AG10803 (cell line): ENCODE measurements around the gene RPL41.
"Not testable (repeated sequence)": the region's sequence is repeated elsewhere in the genome, so short reads cannot be mapped to it uniquely, and the experiment has no call there.

Experiments used
- DNase-seq: peaks from one replicate; pipeline ENCODE4 v3.0.0; 2010; ENCODE audit warnings: low read depth
- H3K4me3 ChIP-seq: 2 replicates; pipeline ENCODE4 v1.5.1; 2011; ENCODE audit warnings: mild to moderate bottlenecking, low read length, control low read depth
- CTCF ChIP-seq: conservative IDR thresholded peaks from 2 replicates; pipeline ENCODE4 v1.5.1; 2011; ENCODE audit warnings: mild to moderate bottlenecking, low read length, control low read depth, inconsistent platforms

RPL41 gene

GRCh38 chr12:56114084-56114483 is 2.3 kb upstream of the RPL41 start:
- DNase-seq, result no peak
- TF ChIP-seq CTCF, result no peak

DNA sequence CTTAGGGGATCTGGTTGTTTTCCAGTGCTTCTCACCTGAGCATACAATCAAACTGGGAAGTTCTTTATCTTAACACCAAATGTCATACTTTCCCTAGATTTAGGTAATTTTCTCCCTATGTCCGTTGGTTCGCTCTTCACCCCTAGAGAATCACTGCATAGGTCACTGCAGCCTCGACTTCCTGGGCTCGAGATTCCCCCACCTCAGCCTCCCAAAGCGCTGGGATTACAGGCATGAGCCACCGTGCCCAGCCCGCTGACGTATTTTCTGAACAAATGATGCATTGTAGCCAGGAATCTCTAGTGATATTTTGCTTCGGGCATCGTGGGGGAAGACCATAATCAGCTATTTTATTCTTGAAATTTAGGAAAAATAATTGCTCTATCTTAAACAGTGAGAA is 1.1 kb upstream of the RPL41 start:
- no peak for TF ChIP-seq CTCF
- peak overlapping the region; percentile 88 for H3K4me3 ChIP-seq
- DNase-seq, result peak; percentile 17

More at GRCh38 chr12:56114084-56114483, 2.3 kb upstream of the RPL41 start:
- no peak overlapping the region for H3K4me3 ChIP-seq

- not testable (repeated sequence) for DNase-seq
- H3K4me3 ChIP-seq, result peak overlapping the region; percentile 88
These were observed 761 bp downstream of the RPL41 start for GRCh38 chr12:56117082-56117706.

- H3K4me3 ChIP-seq, result peak within 1 kb of the TSS; percentile 90
These were observed 1.6 kb downstream of the RPL41 start, which contains the start of gene ZC3H10 for GRCh38 chr12:56117778-56118687. Gene ZC3H10, plus strand, starts transcription at chr12:56118266. Its CDS starts 2,297 bp downstream, at chr12:56120563.

DNA sequence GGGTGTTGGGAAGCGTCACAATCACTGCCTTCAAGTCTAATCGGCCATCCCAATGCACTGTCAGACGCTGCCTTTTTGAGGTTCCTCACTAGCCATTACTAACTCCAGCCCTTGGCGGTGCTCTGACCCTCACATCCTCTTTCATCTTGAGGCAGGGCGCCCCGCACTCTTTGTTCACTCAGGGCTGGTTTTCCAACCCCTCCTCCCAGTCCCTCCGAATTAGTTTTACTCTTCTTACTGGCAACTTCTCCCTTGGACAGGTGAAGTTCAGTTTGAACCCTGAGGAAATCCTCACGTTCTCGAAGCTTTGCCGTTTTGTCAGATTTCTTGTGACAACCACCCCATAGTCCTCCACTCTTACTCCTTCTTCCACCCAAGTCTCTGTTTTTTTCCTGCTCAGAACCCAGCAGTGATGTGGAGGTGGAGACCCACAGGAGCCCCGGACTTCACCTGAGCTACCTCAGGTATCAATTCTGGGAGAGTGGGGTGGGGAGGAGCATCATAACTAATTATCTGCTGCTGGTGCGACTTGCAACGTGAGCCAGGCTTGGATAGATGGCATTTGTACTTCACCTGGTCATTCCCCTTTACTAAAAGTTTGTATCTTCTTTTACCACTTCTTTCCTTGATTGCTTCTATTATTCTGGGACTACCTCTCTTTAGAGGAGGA is 2.4 kb downstream of the RPL41 start:
- no peak for DNase-seq
- no peak; the same call in 1 of the 2 replicates for TF ChIP-seq CTCF
- H3K4me3 ChIP-seq, result peak overlapping the region; percentile 90

More at GRCh38 chr12:56117778-56118687, 1.6 kb downstream of the RPL41 start, which contains the start of gene ZC3H10:
- peak; percentile 51 for TF ChIP-seq CTCF
- peak; percentile 99 for DNase-seq

DNA sequence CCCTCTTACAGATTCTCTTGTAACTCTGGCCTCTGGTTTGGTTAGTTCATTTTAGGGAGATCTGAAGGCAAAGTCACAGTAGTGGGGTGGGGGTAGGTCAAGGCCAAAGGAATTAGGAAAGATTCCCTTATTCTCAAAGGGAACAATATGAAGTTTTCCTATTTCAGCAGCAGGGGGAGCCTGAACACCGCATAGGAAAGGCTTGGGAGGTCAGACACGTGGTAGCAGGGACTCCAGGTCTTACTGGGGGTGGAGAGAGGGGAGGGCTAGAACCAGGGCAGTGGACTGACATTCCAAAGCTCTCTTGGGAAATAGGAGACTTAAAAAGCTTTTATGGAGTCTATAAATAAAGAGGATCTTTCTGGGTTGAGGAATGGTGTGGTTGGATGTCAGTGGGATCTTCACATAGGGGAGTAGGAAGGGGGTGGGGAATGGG is 2.9 kb downstream of the RPL41 start:
- TF ChIP-seq CTCF, result peak; percentile 85
- H3K4me3 ChIP-seq, result peak overlapping the region; percentile 90
- peak; percentile 96 for DNase-seq

- TF ChIP-seq CTCF, result no peak
- no peak overlapping the region for H3K4me3 ChIP-seq
- DNase-seq, result no peak
These were observed 3.9 kb downstream of the RPL41 start for GRCh38 chr12:56120158-56120846.
